Measurements from ENCODE around the gene SFXN1.

The SFXN1 gene

GRCh38 chr5:175541264-175541663 lies 62.9 kb downstream of the SFXN1 start:
- DNase-seq (ENCODE audit: low spot score) = no peak

- no peak for DNase-seq (ENCODE audit: low spot score)
Observed at GRCh38 chr5:175542232-175542965, 64.0 kb downstream of the SFXN1 start.

- DNase-seq (ENCODE audit: low spot score) = no peak
Observed at GRCh38 chr5:175542966-175543235, 64.5 kb downstream of the SFXN1 start.

GRCh38 chr5:175544108-175544511 lies 65.8 kb downstream of the SFXN1 start:
- DNase-seq (ENCODE audit: low spot score) = no peak

GRCh38 chr5:175544586-175544985 lies 66.2 kb downstream of the SFXN1 start:
- no peak for DNase-seq (ENCODE audit: low spot score)

GRCh38 chr5:175547842-175548241 lies 69.5 kb downstream of the SFXN1 start:
- DNase-seq (ENCODE audit: low spot score) = no peak

GRCh38 chr5:175548626-175549311 lies 70.4 kb downstream of the SFXN1 start:
- DNase-seq (ENCODE audit: low spot score) = no peak

- DNase-seq (ENCODE audit: low spot score) = no peak
Observed at GRCh38 chr5:175550055-175550805, 71.9 kb downstream of the SFXN1 start.

GRCh38 chr5:175551266-175551665 lies 72.9 kb downstream of the SFXN1 start:
- no peak for DNase-seq (ENCODE audit: low spot score)

GRCh38 chr5:175554296-175554695 lies 75.9 kb downstream of the SFXN1 start:
- DNase-seq (ENCODE audit: low spot score) = no peak

GRCh38 chr5:175555168-175555785 lies 76.9 kb downstream of the SFXN1 start:
- no peak for DNase-seq (ENCODE audit: low spot score)

GRCh38 chr5:175556794-175557193 lies 78.4 kb downstream of the SFXN1 start:
- DNase-seq (ENCODE audit: low spot score) = no peak

GRCh38 chr5:175557778-175558177 lies 79.4 kb downstream of the SFXN1 start:
- DNase-seq (ENCODE audit: low spot score) = no peak

- no peak for DNase-seq (ENCODE audit: low spot score)
Observed at GRCh38 chr5:175558801-175559480, 80.6 kb downstream of the SFXN1 start.

GRCh38 chr5:175560011-175560410 lies 81.7 kb downstream of the SFXN1 start:
- DNase-seq (ENCODE audit: low spot score) = no peak

GRCh38 chr5:175561085-175561484 lies 82.7 kb downstream of the SFXN1 start:
- DNase-seq (ENCODE audit: low spot score) = no peak

- DNase-seq (ENCODE audit: low spot score) = no peak
Observed at GRCh38 chr5:175564716-175565115, 86.4 kb downstream of the SFXN1 start.

GRCh38 chr5:175566697-175567096 lies 88.3 kb downstream of the SFXN1 start:
- no peak for DNase-seq (ENCODE audit: low spot score)

GRCh38 chr5:175567954-175568353 lies 89.6 kb downstream of the SFXN1 start:
- DNase-seq (ENCODE audit: low spot score) = no peak

GRCh38 chr5:175569701-175570100 lies 91.3 kb downstream of the SFXN1 start:
- DNase-seq (ENCODE audit: low spot score) = no peak

- no peak for DNase-seq (ENCODE audit: low spot score)
Observed at GRCh38 chr5:175572886-175573285, 94.5 kb downstream of the SFXN1 start.

All from AG08396 (cell line).